ENCODE measurements around the gene ANKRD33B.

GRCh38 chr5:10566543-10567068, 2.7 kb downstream of the ANKRD33B start:
- TF ChIP-seq TAF1 (IDR thresholded peaks at IDR 0.05; ENCODE audit: control insufficient read depth, extremely low read depth, insufficient read depth, low read length, severe bottlenecking) (no peak), ZBTB26 (CRISPR knock-in tag; IDR thresholded peaks at IDR 0.05) (no peak)

Measured in K562 (cell line).